HUES6 (cell line): ENCODE measurements around the gene SH2D1B.
"Not testable (repeated sequence)": the region's sequence is repeated elsewhere in the genome, so short reads cannot be mapped to it uniquely, and the experiment has no call there.

Experiments used
- H3K27ac ChIP-seq: 2 replicates; pipeline ENCODE4 v1.7.0; 2013; ENCODE audit warnings: low read depth, mild to moderate bottlenecking, low read length, inconsistent platforms
- H3K27me3 ChIP-seq: 2 replicates; pipeline ENCODE4 v1.6.1; 2013; ENCODE audit warnings: low read length; ENCODE audit not compliant: control insufficient read depth, insufficient read depth
- H3K36me3 ChIP-seq: 2 replicates; pipeline ENCODE4 v1.6.1; 2013; ENCODE audit warnings: low read length; ENCODE audit not compliant: control insufficient read depth, insufficient read depth
- H3K4me1 ChIP-seq: 2 replicates; pipeline ENCODE4 v1.6.1; 2013; ENCODE audit warnings: low read length; ENCODE audit not compliant: control insufficient read depth, insufficient read depth
- H3K4me3 ChIP-seq: 2 replicates; pipeline ENCODE4 v1.5.1; 2013; ENCODE audit warnings: low read depth, low read length
- H3K9ac ChIP-seq: one replicate; pipeline ENCODE4 v1.6.1; 2013; ENCODE audit warnings: mild to moderate bottlenecking, low read length
- H3K9me3 ChIP-seq: 2 replicates; pipeline ENCODE4 v1.6.1; 2013; ENCODE audit warnings: low read depth, low read length; ENCODE audit not compliant: control insufficient read depth, insufficient read depth

Gene SH2D1B

GRCh38 chr1:162420120-162420519, 8.2 kb upstream of the SH2D1B start:
- H3K9me3 ChIP-seq = no peaks in the 10 kb centered on the region
- H3K27me3 ChIP-seq = no peaks in the 10 kb centered on the region

GRCh38 chr1:162419450-162419931, 7.6 kb upstream of the SH2D1B start:
- H3K36me3 ChIP-seq, H3K9ac ChIP-seq, H3K27me3 ChIP-seq, H3K4me1 ChIP-seq, H3K4me3 ChIP-seq, H3K9me3 ChIP-seq, H3K27ac ChIP-seq: not testable (repeated sequence)

More at GRCh38 chr1:162420120-162420519, 8.2 kb upstream of the SH2D1B start:
- Histone ChIP-seq H3K4me1 (no peaks in the 10 kb centered on the region), H3K4me3 (no peak overlapping the region), H3K36me3 (no peaks in the 10 kb centered on the region), H3K27ac (no peak overlapping the region), H3K9ac (no peak overlapping the region)

- not testable (repeated sequence) for H3K9me3 ChIP-seq, H3K4me1 ChIP-seq, H3K4me3 ChIP-seq, H3K27me3 ChIP-seq, H3K9ac ChIP-seq, H3K36me3 ChIP-seq, H3K27ac ChIP-seq
Measured at GRCh38 chr1:162418584-162418983, 6.6 kb upstream of the SH2D1B start.

GRCh38 chr1:162417650-162418049, 5.7 kb upstream of the SH2D1B start:
- H3K4me3 ChIP-seq = no peak overlapping the region
- no peaks in the 10 kb centered on the region; the same call in 1 of the 2 replicates for H3K9me3 ChIP-seq
- no peaks in the 10 kb centered on the region for H3K27me3 ChIP-seq
- H3K9ac ChIP-seq = no peak overlapping the region
- no peaks in the 10 kb centered on the region for H3K36me3 ChIP-seq
- H3K4me1 ChIP-seq = no peaks in the 10 kb centered on the region
- H3K27ac ChIP-seq = no peak overlapping the region

- Histone ChIP-seq H3K4me1 (no peaks in the 10 kb centered on the region), H3K4me3 (no peak overlapping the region), H3K27me3 (no peaks in the 10 kb centered on the region), H3K9me3 (no peaks in the 10 kb centered on the region; the same call in 1 of the 2 replicates), H3K36me3 (no peaks in the 10 kb centered on the region), H3K27ac (no peak overlapping the region), H3K9ac (no peak overlapping the region)
Measured at GRCh38 chr1:162416909-162417308, 5.0 kb upstream of the SH2D1B start.

- H3K36me3 ChIP-seq = no peaks in the 10 kb centered on the region
- no peak overlapping the region for H3K9ac ChIP-seq
- H3K4me3 ChIP-seq = no peak overlapping the region
- no peaks in the 10 kb centered on the region for H3K4me1 ChIP-seq
- H3K27me3 ChIP-seq = no peaks in the 10 kb centered on the region
- no peak overlapping the region for H3K27ac ChIP-seq
- no peaks in the 10 kb centered on the region; the same call in 1 of the 2 replicates for H3K9me3 ChIP-seq
Measured at GRCh38 chr1:162416215-162416614, 4.3 kb upstream of the SH2D1B start.

GRCh38 chr1:162407539-162407938, 4.4 kb downstream of the SH2D1B start:
- H3K9ac ChIP-seq = no peak overlapping the region
- no peaks in the 10 kb centered on the region for H3K9me3 ChIP-seq
- H3K36me3 ChIP-seq = no peaks in the 10 kb centered on the region
- H3K27me3 ChIP-seq = no peaks in the 10 kb centered on the region
- no peaks in the 10 kb centered on the region for H3K4me1 ChIP-seq
- H3K4me3 ChIP-seq = no peak overlapping the region
- no peak overlapping the region for H3K27ac ChIP-seq

- Histone ChIP-seq H3K4me1 (no peaks in the 10 kb centered on the region), H3K4me3 (no peak overlapping the region), H3K9ac (no peak overlapping the region), H3K27me3 (no peaks in the 10 kb centered on the region), H3K9me3 (no peaks in the 10 kb centered on the region), H3K36me3 (no peaks in the 10 kb centered on the region), H3K27ac (no peak overlapping the region)
Measured at GRCh38 chr1:162406811-162407210, 5.1 kb downstream of the SH2D1B start.

GRCh38 chr1:162405800-162406199, 6.1 kb downstream of the SH2D1B start:
- H3K4me1 ChIP-seq = no peaks in the 10 kb centered on the region
- H3K36me3 ChIP-seq = no peaks in the 10 kb centered on the region
- no peaks in the 10 kb centered on the region for H3K27me3 ChIP-seq
- no peak overlapping the region for H3K4me3 ChIP-seq
- H3K27ac ChIP-seq = no peak overlapping the region
- no peak overlapping the region for H3K9ac ChIP-seq
- H3K9me3 ChIP-seq = no peaks in the 10 kb centered on the region

- Histone ChIP-seq H3K27me3 (no peaks in the 10 kb centered on the region), H3K4me3 (no peak overlapping the region), H3K4me1 (peaks cover 2% of the 10 kb centered on the region; the same call in 1 of the 2 replicates), H3K27ac (no peak overlapping the region), H3K9ac (no peak overlapping the region), H3K9me3 (no peaks in the 10 kb centered on the region), H3K36me3 (no peaks in the 10 kb centered on the region)
Measured at GRCh38 chr1:162404550-162405160, 7.3 kb downstream of the SH2D1B start.

- Histone ChIP-seq H3K27ac (no peak overlapping the region), H3K4me3 (no peak overlapping the region), H3K9me3 (no peaks in the 10 kb centered on the region), H3K36me3 (no peaks in the 10 kb centered on the region), H3K4me1 (peaks cover 21% of the 10 kb centered on the region), H3K9ac (no peak overlapping the region), H3K27me3 (no peaks in the 10 kb centered on the region)
Measured at GRCh38 chr1:162400790-162401355, 11.1 kb downstream of the SH2D1B start.
